Measurements from ENCODE around the gene ANKRD55.

- TF ChIP-seq CTCF (IDR thresholded peaks at IDR 0.05 in 8 of 11, conservative IDR thresholded peaks at IDR 0.05 in 3 of 11) (no peak), POLR2AphosphoS5 (IDR thresholded peaks at IDR 0.05) (no peak), POLR2A (IDR thresholded peaks at IDR 0.05) (no peak)
Observed at GRCh38 chr5:56128113-56128512, 105.0 kb downstream of the ANKRD55 start.
